ENCODE measurements around the gene MINK1.
"Not testable (repeated sequence)": the region's sequence is repeated elsewhere in the genome, so short reads cannot be mapped to it uniquely, and the experiment has no call there.

MINK1 gene

DNA sequence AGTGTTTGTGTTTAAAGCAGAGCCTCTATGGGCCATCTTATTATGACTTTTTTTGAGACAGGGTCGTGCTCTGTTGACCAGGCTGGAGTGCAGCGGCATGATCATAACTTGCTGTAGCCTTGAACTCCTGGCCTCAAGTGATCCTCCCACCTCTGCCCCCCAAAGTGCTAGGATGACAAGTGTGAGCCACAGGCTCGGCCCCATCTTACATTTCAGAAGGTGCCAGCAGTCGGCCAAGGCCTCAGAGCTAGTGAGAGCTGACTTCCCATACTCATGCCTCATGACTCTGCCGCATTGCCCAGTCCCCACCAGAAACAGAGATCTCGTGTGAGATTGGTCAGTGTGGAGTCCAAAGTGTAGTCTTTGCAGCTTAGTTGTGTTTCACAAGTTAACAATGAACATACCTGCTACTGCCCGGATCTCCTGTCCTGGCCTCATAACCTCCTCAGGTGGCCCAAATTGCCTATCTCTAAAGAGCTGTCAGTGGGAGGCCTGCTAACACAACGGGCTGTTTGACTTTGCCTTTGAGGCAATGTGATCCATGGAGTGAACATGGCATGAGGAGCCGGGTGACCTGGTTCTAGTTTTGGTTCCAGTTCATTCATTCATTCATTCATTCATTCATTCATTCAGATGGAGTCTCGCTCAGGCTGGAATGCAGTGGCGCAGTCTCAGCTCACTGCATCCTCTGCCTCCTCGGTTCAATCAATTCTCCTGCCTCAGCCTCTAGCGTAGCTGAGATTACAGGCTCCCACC, 13.7 kb downstream of the MINK1 start:
- DNase-seq (ENCODE audit: low read depth, low spot score) = no peak

DNA sequence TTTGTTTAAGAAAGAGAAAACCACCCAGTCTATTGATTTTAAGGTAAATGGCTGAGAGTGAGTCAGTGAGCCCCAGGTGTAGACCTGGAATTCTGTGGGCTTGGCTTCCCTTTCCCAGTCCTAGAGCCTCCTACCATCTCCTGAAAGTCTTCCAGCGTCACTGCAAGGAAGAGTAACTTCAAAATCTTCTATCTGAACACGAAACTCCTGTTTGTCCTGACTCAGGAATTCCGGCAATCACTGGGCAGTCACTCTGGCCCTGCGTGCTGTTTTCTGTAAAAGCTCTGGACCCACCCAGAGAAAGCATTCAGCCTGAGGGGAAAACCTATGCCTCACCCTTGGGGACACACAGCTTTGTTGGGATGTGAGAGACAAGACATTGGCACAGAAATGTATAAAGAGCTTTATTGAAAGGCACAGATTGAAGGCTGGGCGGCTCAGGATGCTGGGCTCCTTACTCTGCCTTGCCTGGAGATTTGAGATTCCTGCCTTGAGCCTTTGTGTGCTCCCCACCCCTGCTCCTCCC, 15.9 kb downstream of the MINK1 start:
- DNase-seq (ENCODE audit: low read depth, low spot score) = no peak

DNA sequence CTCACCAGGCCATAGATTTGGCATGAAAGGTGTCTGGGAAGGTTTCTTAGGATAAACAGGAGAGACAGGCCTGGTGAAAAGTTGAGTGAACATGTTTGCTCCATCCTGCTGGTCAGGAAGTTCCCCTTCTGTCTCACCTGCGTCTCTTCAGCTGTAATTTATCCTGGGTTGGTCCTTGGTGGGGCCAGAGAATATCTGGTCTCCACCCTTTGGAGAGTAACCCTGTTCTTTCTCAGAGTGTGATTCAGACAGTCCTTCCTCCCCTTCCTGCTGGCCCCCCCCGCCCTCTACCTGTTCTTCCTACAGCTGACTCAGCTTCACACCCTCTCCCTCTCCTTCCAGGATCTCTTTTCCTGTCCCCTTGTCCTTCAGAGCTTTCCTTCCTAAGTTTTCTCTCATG, 17.1 kb downstream of the MINK1 start:
- no peak for DNase-seq (ENCODE audit: low read depth, low spot score)

- no peak for DNase-seq (ENCODE audit: low read depth, low spot score)
Observed at GRCh38 chr17:4851084-4851483, 17.9 kb downstream of the MINK1 start.

GRCh38 chr17:4852567-4853207, 19.5 kb downstream of the MINK1 start:
- no peak for DNase-seq (ENCODE audit: low read depth, low spot score)

- DNase-seq (ENCODE audit: low read depth, low spot score) = no peak
Observed at GRCh38 chr17:4853208-4853671, 20.1 kb downstream of the MINK1 start.

GRCh38 chr17:4854111-4854681, 21.1 kb downstream of the MINK1 start:
- DNase-seq (ENCODE audit: low read depth, low spot score) = no peak

DNA sequence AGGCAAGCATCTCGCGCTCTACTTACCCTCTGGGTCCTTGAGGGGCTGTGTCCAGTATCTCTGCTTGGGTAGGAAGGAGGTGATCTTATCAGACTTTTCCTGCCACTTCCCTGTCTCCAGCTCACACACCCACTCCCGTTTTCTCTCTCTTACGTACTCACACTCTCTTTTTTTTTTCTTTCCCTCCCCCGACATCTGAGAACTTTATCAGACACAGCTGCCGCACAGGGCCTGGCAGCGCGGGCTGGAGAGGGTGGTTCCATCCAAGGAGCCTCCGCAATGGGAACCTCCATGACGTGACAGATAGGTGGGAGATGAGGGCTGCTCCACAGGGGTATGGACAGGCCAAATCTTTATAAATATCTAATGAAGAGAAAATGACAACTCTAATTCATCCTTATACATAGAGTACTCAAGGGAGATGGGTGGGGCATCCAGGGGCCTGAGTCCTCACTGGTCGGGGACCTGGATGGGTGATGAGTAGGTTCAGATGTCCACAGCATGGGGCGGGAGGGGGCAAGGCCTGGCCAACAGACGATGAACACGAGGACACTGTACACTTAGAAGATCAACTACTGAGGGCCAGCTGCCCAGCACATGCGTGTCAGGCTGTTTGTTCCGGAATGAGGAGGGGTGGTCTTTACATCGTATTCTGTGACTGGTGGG, 23.3 kb downstream of the MINK1 start:
- no peak for DNase-seq (ENCODE audit: low read depth, low spot score)

DNA sequence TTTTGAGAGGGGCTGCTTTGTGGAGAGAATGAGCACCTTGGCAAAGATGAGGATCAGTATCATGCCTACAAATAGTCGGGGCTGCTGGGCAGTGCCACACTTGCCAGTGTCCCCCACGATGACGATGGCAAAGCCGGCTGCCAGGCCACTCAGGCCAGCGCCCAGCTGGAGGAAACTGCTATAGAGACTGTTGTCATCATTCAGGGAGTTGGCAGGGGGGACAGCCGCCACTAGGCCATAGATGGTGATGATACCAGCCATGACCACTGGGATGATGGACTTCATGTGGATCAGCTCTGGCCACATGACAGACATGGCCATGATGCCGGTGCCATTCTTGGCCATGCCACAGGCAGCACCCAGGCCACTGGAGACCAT, 23.8 kb downstream of the MINK1 start:
- DNase-seq (ENCODE audit: low read depth, low spot score) = no peak

DNA sequence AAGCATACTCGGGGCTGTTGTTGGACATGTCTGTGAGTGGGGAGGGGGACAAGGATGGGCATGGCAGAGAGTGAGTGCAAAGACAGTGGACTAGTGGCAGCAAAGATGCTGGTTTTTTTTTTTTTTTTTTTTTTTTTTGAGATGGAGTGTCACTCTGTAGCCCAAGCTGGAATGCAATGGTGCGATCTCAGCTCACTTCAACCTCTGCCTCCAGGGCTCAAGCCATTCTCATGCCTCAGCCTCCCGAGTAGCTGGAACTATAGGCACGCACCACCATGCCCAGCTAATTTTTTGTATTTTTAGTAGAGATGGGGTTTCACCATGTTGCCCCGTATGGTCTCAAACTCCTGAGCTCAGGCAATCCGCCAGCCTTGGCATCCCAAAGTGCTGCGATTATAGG, 24.2 kb downstream of the MINK1 start:
- DNase-seq (ENCODE audit: low read depth, low spot score) = not testable (repeated sequence)

DNA sequence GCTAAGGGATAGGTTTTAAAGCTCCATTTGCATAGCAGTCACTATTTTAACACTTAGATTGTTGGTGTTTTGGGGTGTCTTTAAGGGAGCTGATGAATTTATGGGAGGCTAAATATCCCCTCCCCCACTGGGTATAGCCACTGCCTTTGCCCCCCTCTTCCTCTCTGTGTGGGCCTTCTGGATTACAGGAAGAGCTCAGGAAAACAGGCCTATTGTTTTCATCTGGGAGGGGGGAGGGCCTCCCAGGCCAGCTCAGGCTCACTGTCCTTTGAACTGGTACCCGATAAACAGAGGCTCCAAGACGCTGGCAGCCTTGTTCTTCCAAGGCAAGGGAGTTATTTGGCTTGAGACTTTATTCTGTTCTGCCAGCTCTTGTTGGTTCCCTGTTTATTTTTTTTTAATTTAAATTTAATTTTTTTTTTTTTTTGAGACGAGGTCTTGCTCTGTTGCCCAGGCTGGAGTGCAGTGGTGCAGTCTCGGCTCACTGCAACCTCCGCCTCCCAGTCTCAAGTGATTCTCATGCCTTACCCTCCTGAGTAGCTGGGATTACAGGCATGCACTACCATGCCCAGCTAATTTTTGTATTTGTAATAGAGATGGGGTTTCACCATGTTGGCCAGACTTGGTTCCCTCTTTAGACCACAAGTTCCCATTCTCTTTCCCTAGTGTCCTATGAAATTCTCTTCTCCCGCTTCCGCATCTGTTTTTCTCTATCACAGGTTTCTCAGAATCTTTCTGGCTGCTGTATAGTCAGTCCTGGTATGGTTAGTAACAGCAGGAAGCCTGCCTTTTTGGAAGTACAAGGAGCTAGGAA, 25.1 kb downstream of the MINK1 start:
- DNase-seq (ENCODE audit: low read depth, low spot score) = no peak

DNA sequence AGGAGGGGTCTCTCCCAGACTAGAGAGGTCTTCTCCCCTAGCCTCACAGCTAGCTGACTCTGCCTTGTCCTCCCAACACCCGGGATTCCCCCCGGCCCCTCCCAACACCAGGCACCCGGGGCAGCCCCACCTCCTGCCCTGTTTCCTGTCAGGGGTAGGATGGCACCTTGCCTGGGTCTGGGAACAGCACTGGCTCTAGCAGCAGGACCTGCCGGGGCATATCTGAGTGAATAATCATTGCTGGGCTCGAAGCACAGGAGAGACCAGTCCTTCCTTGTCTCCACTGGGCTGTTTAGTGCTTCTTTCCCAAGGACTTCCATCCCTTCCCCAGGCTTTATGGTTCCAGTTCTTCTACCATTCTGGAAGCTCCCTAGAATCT, 25.7 kb downstream of the MINK1 start:
- no peak for DNase-seq (ENCODE audit: low read depth, low spot score)

DNA sequence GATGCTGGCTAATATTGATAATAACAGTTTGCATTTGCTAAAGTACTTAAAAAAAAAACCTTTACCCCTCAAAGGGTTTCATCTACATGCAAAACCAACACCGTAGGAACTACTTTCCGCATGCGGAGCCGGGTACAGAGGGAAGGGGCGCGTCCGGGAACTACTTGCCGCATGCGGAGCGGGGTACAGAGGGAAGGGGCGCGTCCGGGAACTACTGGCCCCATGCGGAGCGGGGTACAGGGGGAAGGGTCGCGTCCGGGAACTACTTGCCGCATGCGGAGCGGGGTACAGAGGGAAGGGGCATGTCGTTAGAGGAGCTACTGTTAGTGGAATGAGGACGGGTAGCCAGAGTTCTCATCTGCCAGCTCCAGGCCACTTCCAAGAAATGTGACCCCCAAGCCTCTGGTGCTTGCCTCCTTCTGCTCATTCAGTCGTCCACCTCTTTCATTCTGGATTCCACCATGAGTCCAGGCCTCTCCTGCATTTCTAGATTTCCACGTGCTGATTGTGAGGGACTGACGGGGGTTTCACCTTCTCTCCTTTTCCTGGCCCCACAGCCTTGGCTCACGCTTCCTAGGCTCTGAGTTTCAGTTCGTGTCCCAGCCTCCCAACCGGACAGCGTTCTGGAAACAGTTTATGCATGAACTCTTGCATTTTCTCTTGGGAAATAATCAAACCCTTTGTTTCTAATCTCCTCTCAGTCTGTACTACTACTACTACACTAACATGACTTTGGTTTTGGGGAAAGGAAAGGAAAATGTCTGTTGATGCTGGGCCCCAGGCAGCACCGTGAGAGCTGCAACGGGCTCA, 26.9 kb downstream of the MINK1 start:
- DNase-seq (ENCODE audit: low read depth, low spot score) = no peak

- no peak for DNase-seq (ENCODE audit: low read depth, low spot score)
Observed at GRCh38 chr17:4860651-4861050, 27.5 kb downstream of the MINK1 start.

DNA sequence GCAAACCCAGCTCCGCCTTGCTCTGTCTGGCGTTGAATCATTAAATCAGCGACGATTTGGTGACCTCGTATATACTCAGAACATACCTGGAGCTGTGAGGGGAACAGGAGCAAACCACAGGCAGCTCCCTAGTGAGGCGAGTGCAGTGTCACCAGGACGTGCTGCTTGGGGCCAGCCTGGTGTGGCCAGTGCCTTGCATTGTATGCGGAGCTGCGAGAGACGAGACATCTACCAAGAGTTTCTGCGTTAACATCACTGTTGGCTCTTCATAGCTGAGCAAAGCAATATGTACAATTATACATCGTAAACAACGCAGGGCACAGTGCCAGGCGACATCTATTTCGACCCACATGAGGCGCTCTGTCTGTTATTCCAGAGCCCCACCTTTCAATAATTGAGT, 27.9 kb downstream of the MINK1 start:
- no peak for DNase-seq (ENCODE audit: low read depth, low spot score)

GRCh38 chr17:4862720-4863119, 29.6 kb downstream of the MINK1 start:
- DNase-seq (ENCODE audit: low read depth, low spot score) = no peak

- DNase-seq (ENCODE audit: low read depth, low spot score) = no peak
Observed at GRCh38 chr17:4863321-4863720, 30.2 kb downstream of the MINK1 start.

GRCh38 chr17:4867535-4867934, 34.4 kb downstream of the MINK1 start:
- DNase-seq (ENCODE audit: low read depth, low spot score) = not testable (repeated sequence)

DNA sequence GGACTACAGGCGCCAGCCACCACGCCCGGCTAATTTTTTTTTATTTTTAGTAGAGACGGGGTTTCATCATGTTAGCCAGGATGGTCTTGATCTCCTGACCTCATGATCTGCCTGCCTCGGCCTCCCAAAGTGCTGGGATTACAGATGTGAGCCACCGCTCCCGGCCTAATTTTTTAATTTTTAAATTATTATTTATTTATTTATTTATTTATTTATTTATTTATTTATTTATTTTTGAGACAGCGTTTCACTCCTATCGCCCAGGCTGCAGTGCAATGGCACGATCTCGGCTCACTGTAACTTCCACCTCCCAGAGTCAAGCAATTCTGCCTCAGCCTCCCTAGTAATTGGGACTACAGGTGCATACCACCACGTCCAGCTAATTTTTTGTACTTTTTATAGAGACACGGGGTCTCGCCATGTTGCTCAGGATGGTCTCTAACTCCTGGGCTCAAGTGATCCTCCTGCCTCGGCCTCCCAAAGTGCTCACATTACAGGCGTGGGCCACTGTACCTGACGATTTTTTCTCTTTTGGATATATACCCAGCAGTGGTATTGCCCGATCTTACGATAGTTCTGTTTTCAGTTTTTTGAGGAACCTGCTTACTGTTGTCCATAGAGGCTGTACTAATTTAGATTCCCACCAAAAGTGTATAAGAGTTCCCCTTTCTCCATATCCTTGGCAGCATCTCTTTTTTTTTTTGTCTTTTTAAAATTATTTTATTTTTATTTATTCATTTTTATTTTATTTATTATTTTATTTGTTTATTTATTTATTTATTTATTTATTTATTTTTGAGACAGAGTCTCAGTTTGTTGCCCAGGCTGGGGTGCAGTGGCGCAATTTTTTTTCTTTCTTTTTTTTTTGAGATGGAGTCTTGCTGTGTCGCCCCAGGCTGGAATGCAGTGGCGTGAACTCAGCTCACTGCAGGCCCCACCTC, 36.2 kb downstream of the MINK1 start:
- DNase-seq (ENCODE audit: low read depth, low spot score) = not testable (repeated sequence)

Measured in brain pericyte (primary cell).